Loucy (cell line): Measurements from ENCODE around the gene MEGF8.

Source experiments
- EZH2phosphoT487 ChIP-seq: fragments of 200-600 bp; IDR thresholded peaks from 2 replicates; pipeline ENCODE4 v1.6.1; 2018; ENCODE audit warnings: antibody characterized with exemption, mild to moderate bottlenecking, moderate library complexity, borderline replicate concordance
- TF ChIP-seq, protein P1 (sequence below): fragments of 200-600 bp; sonication (generic); conservative IDR thresholded peaks from 2 replicates; pipeline ENCODE4 v1.5.1; 2014; ENCODE audit warnings: mild to moderate bottlenecking, antibody characterized with exemption, low read length

DNA sequence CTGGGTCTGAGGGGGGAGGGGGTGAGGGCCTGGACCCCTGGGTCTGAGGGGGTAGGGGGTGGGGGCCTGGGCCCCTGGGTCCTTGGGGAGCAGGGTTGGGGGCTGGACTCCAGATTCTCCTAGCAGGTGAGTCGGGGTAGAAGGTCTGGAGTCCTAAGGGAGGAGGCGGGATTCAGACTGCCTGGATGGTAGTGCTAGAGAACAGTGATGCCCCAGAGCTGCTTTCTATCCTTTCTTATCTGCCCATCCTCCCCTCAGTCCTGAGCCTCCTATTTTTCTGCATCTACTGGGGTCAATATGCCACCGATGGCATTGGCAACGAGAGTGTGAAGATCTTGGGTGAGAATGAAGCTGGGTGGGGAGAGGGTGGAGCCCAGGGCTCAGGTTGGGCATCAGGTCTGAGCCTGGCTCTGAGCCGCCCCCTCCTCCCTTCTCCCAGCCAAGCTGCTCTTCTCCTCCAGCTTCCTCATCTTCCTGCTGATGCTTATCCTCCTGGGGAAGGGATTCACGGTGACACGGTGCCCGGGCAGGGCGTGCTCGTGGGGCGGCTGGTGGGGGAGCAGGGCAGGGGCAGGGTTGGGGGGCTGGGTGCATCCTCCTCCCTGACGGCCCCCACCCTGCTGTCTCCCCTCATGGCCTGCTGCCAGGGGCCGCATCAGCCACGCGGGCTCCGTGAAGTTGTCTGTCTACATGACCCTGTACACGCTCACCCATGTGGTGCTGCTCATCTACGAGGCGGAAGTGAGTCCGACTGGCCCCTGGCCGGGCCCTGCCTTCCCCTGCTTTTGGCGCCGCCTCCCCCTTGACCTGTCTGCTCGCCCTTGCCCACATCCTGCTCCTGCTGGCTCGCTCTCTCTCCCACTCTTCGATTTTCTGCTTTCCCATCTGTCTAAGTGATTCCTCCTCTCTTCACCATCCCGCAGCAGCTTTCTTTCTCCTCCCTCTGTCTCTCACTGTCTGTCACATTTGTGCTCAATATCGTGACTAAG, 8.9 kb upstream of the MEGF8 start:
- TF ChIP-seq, protein P1, sequence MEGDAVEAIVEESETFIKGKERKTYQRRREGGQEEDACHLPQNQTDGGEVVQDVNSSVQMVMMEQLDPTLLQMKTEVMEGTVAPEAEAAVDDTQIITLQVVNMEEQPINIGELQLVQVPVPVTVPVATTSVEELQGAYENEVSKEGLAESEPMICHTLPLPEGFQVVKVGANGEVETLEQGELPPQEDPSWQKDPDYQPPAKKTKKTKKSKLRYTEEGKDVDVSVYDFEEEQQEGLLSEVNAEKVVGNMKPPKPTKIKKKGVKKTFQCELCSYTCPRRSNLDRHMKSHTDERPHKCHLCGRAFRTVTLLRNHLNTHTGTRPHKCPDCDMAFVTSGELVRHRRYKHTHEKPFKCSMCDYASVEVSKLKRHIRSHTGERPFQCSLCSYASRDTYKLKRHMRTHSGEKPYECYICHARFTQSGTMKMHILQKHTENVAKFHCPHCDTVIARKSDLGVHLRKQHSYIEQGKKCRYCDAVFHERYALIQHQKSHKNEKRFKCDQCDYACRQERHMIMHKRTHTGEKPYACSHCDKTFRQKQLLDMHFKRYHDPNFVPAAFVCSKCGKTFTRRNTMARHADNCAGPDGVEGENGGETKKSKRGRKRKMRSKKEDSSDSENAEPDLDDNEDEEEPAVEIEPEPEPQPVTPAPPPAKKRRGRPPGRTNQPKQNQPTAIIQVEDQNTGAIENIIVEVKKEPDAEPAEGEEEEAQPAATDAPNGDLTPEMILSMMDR = no peak
- TF ChIP-seq EZH2phosphoT487 = no peak
